BE2C (cell line): ENCODE data around the gene LPIN1.

Experiments used
- DNase-seq: peaks from one replicate; pipeline ENCODE4 v3.0.0-alpha.2; 2020
- H3K27me3 ChIP-seq: fragments of 250-450 bp; sonication (Bioruptor Pico); 2 replicates; pipeline ENCODE4 v1.5.1; 2020; ENCODE audit warnings: mild to moderate bottlenecking
- H3K36me3 ChIP-seq: fragments of 250-450 bp; sonication (Bioruptor Pico); 2 replicates; pipeline ENCODE4 v1.5.1; 2020; ENCODE audit warnings: mild to moderate bottlenecking
- H3K4me1 ChIP-seq: fragments of 250-450 bp; sonication (Bioruptor Pico); 2 replicates; pipeline ENCODE4 v1.5.1; 2020
- H3K4me3 ChIP-seq: 2 replicates; pipeline ENCODE4 v1.5.1; 2011; ENCODE audit warnings: low read depth, low read length
- H3K9me3 ChIP-seq: fragments of 250-450 bp; sonication (Bioruptor Pico); 2 replicates; pipeline ENCODE4 v1.5.1; 2020
- CTCF ChIP-seq: IDR thresholded peaks from 2 replicates; pipeline ENCODE4 v1.5.1; 2012; ENCODE audit warnings: mild to moderate bottlenecking, low read depth, low read length

The LPIN1 gene

GRCh38 chr2:11768946-11769345 is 22.5 kb downstream of the LPIN1 start:
- DNase-seq: no peak
- peaks cover 77% of the 10 kb centered on the region for H3K36me3 ChIP-seq
- no peaks in the 10 kb centered on the region for H3K27me3 ChIP-seq
- no peak overlapping the region for H3K4me3 ChIP-seq
- H3K9me3 ChIP-seq: no peaks in the 10 kb centered on the region
- TF ChIP-seq CTCF: no peak
- H3K4me1 ChIP-seq: peaks cover 16% of the 10 kb centered on the region

- peaks cover 82% of the 10 kb centered on the region for H3K36me3 ChIP-seq
- H3K27me3 ChIP-seq: no peaks in the 10 kb centered on the region
These were observed 23.1 kb downstream of the LPIN1 start for GRCh38 chr2:11769516-11769915.

GRCh38 chr2:11770531-11771188 is 24.2 kb downstream of the LPIN1 start:
- Histone ChIP-seq H3K36me3 (peaks cover 87% of the 10 kb centered on the region), H3K4me1 (peaks cover 15% of the 10 kb centered on the region), H3K9me3 (no peaks in the 10 kb centered on the region), H3K27me3 (no peaks in the 10 kb centered on the region), H3K4me3 (no peak overlapping the region)
- no peak for TF ChIP-seq CTCF
- DNase-seq: no peak

More at GRCh38 chr2:11769516-11769915, 23.1 kb downstream of the LPIN1 start:
- H3K4me3 ChIP-seq: no peak overlapping the region
- no peak for DNase-seq
- no peak for TF ChIP-seq CTCF
- H3K4me1 ChIP-seq: peaks cover 22% of the 10 kb centered on the region
- H3K9me3 ChIP-seq: no peaks in the 10 kb centered on the region

GRCh38 chr2:11771971-11772615 is 25.7 kb downstream of the LPIN1 start:
- H3K4me3 ChIP-seq: no peak overlapping the region
- H3K36me3 ChIP-seq: peaks cover 79% of the 10 kb centered on the region
- peaks cover 15% of the 10 kb centered on the region for H3K4me1 ChIP-seq
- TF ChIP-seq CTCF: no peak
- H3K9me3 ChIP-seq: no peaks in the 10 kb centered on the region
- no peaks in the 10 kb centered on the region for H3K27me3 ChIP-seq
- DNase-seq: no peak

- H3K4me3 ChIP-seq: no peak overlapping the region
- H3K27me3 ChIP-seq: no peaks in the 10 kb centered on the region
- TF ChIP-seq CTCF: no peak
- H3K4me1 ChIP-seq: peaks cover 16% of the 10 kb centered on the region
- H3K9me3 ChIP-seq: no peaks in the 10 kb centered on the region; the same call in 1 of the 2 replicates
- peaks cover 79% of the 10 kb centered on the region for H3K36me3 ChIP-seq
- DNase-seq: no peak
These were observed 26.7 kb downstream of the LPIN1 start for GRCh38 chr2:11773111-11773510.
